Lung (tissue), 12 donors: ENCODE measurements around the gene BEST2. TPM values are rescaled to one million over a fixed set of nuclear protein-coding genes. Genes with fewer than 3 reads are reported as not detected.

Source experiments
- ATAC-seq: fragments of 200-7000 bp; cut with Tn5 transposase; one replicate; pipeline ENCODE4 v1.9.1; 2020; ENCODE audit warnings: moderate number of reproducible peaks; ENCODE audit not compliant: insufficient read depth, low FRiP score
- DNase-seq, 3 donors: peaks; one replicate each; pipeline ENCODE4 v3.0.0-alpha.2; 2013 to 2017
- H3K27ac ChIP-seq, 2 donors: one replicate each; pipeline ENCODE4 v1.5.1; 2013; ENCODE audit warnings: mild to moderate bottlenecking in 2 of 2, moderate library complexity in 2 of 2, control low read depth in 1 of 2, inconsistent platforms in 1 of 2, low read depth in 1 of 2, low read length in 1 of 2
- H3K27me3 ChIP-seq, 3 donors: one replicate each; pipeline ENCODE4 v1.5.1; 2013; ENCODE audit warnings: low read length in 2 of 3; ENCODE audit not compliant: control insufficient read depth in 3 of 3, insufficient read depth in 3 of 3
- H3K36me3 ChIP-seq, 4 donors: one replicate each; pipeline ENCODE4 v1.5.1; 2013; ENCODE audit warnings: low read length in 4 of 4, mild to moderate bottlenecking in 1 of 4, moderate library complexity in 1 of 4; ENCODE audit not compliant: control insufficient read depth in 4 of 4, insufficient read depth in 4 of 4
- H3K4me1 ChIP-seq, 5 donors: one replicate each; pipeline ENCODE4 v1.5.1; 2013; ENCODE audit warnings: low read length in 5 of 5, mild to moderate bottlenecking in 2 of 5, moderate library complexity in 1 of 5; ENCODE audit not compliant: control insufficient read depth in 5 of 5, insufficient read depth in 5 of 5
- H3K4me3 ChIP-seq: one replicate; pipeline ENCODE4 v1.5.1; 2013; ENCODE audit warnings: mild to moderate bottlenecking, control low read depth, moderate library complexity
- H3K9ac ChIP-seq, 2 donors: one replicate each; pipeline ENCODE4 v1.5.1; 2013; ENCODE audit warnings: low read length in 2 of 2, control low read depth in 1 of 2; ENCODE audit not compliant: insufficient read depth in 1 of 2
- H3K9me3 ChIP-seq, 4 donors: one replicate each; pipeline ENCODE4 v1.5.1; 2013; ENCODE audit warnings: low read length in 3 of 4, mild to moderate bottlenecking in 1 of 4, moderate library complexity in 1 of 4; ENCODE audit not compliant: control insufficient read depth in 4 of 4, insufficient read depth in 3 of 4
- WGBS, 2 donors: extraction: QIAGEN DNeasy Blood & Tissue Kit; methylation state at CpG; one replicate each; pipeline ENCODE4 v1.1.7; 2013; 5-methylcytosine and 5-hydroxymethylcytosine counted together
- polyA plus RNA-seq, 2 donors: library from polyadenylated mRNA; stranded (reverse); fragments of 200-250 nt; gene quantifications; one replicate each; pipeline ENCODE4 v1.2.1, GENCODE V29; 2013
- total RNA-seq, 2 donors: library from RNA; depleted of rRNA in 1 of 2; stranded (reverse); fragments of >200 nt in 1 of 2; gene quantifications; one replicate each; pipeline ENCODE4 v1.2.1, GENCODE V29; 2014 to 2021
- TF ChIP-seq, protein P1 (sequence below): IDR thresholded peaks from 2 replicates; pipeline ENCODE4 v1.5.1; 2012; ENCODE audit warnings: mild to moderate bottlenecking; ENCODE audit errors: control extremely low read depth, extremely low read depth
- donor health status: control.
- donor health status: control.
- donor health status: Bipolar disorder and iron deficiency.
- donor health status: healthy.
- donor health status: DM: yes; HTN: yes; CAD: no.

The BEST2 gene
- total and polyA plus RNA-seq, 4 donors: 0.02 TPM; not detected in 3

DNA sequence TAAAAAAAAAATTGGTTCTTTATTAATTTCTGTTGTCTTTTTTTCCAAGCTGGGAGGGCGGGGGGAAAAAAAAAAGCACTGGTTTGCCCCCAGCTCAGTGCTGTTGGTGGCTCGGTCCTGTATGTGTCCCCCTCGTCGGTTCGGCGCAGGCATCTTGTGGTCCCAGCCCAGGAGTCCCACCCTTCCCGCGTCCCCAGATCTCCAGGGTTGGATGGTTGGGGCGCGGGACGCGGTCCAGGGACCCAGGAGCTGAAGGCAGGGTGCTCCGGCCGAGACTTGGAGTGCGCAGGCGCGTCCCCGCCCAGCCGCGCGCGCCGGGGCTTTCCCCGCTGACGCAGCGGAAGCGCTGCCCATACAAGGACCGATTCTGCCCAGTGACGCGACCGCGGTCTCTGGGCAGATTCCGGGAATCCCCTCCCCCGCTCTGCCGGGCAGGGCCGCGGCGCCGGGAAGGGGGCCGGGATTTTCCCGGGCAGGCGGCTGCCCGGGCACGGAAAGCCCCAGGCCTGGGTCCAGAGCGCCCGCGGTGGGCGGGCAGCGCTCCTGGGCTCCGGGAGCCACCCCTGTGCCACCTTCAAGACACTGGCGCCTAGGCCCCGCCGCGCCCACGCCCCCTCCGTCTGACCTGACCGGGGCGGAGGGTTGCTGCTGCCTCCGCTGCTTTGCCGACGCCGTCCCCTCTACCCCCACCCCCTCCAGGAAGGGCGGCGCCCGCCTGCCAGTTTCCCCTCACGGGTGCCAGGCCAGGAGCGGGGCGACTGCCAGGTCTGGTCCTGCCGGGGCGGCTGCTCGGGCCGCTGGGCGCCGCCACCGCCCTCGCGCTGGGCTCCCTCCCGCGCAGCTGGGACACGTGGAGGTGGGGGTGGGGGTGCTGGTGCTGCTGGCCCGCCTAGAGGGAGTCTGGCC lies 42.0 kb downstream of the BEST2 start:
- DNase-seq (peak; percentile 95 to 96 (median 96)), ATAC-seq (peak; percentile 32)
- peak overlapping the region; percentile 69 for H3K4me3 ChIP-seq
- H3K27me3 ChIP-seq: no peaks in the 10 kb centered on the region
- H3K4me1 ChIP-seq: peaks cover 0 to 46% (median 14%) of the 10 kb centered on the region in 5 donors
- WGBS, 2 donors: 0 to 1% methylated on average over 51 to 81 of the region's 81 CpGs
- TF ChIP-seq, protein P1, sequence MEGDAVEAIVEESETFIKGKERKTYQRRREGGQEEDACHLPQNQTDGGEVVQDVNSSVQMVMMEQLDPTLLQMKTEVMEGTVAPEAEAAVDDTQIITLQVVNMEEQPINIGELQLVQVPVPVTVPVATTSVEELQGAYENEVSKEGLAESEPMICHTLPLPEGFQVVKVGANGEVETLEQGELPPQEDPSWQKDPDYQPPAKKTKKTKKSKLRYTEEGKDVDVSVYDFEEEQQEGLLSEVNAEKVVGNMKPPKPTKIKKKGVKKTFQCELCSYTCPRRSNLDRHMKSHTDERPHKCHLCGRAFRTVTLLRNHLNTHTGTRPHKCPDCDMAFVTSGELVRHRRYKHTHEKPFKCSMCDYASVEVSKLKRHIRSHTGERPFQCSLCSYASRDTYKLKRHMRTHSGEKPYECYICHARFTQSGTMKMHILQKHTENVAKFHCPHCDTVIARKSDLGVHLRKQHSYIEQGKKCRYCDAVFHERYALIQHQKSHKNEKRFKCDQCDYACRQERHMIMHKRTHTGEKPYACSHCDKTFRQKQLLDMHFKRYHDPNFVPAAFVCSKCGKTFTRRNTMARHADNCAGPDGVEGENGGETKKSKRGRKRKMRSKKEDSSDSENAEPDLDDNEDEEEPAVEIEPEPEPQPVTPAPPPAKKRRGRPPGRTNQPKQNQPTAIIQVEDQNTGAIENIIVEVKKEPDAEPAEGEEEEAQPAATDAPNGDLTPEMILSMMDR: no peak
- peaks cover 0 to 4% (median 0%) of the 10 kb centered on the region in 4 donors for H3K36me3 ChIP-seq
- H3K27ac ChIP-seq: peak overlapping the region; percentile 98 to 100
- H3K9me3 ChIP-seq: no peaks in the 10 kb centered on the region
- peak overlapping the region; percentile 63 to 71 for H3K9ac ChIP-seq

DNA sequence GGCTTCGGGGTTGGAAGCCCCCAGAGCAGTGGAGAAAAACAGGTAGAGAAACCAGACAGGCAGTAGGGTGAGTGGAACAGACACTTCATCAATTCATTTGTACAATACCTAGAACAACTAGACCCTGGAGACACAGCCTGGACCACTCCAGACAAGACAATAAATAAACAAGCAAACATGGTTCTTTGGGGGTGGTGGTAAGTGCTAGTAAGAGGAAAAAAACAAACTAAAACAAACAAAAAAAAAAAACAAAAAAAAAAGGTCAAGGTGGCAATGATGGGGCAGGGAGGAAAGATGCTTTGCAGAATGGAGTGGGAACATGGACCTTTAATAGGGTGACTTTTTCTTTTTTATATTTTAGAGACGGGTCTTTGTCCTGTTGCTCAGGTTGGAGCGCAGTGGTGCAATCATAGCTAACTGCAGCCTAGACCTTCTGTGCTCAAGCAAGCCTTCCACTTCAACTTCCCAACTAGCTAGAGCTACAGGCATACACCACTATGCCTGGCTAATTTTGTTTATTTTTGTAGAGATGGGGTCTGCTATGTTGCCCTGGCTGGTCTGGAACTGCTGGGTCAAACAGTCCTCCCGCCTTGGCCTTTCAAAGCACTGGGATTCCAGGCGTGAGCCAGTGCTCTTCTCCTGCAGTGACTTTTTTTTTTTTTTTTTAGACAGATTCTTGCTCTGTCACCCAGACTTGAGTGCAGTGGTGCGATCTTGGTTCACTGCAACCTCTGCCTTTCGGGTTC lies 42.8 kb downstream of the BEST2 start:
- Histone ChIP-seq H3K4me1 (peaks cover 0 to 37% (median 8%) of the 10 kb centered on the region in 5 donors), H3K27me3 (no peaks in the 10 kb centered on the region), H3K9ac (no peak overlapping the region), H3K4me3 (peak overlapping the region; percentile 25), H3K9me3 (no peaks in the 10 kb centered on the region), H3K36me3 (peaks cover 0 to 4% (median 3%) of the 10 kb centered on the region in 4 donors), H3K27ac (peak overlapping the region; percentile 98 to 100)
- no peak for ATAC-seq
- no peak for DNase-seq
- TF ChIP-seq, protein P1: no peak
- WGBS, 2 donors: 64 to 65% methylated on average over 7 of the region's 7 CpGs

DNA sequence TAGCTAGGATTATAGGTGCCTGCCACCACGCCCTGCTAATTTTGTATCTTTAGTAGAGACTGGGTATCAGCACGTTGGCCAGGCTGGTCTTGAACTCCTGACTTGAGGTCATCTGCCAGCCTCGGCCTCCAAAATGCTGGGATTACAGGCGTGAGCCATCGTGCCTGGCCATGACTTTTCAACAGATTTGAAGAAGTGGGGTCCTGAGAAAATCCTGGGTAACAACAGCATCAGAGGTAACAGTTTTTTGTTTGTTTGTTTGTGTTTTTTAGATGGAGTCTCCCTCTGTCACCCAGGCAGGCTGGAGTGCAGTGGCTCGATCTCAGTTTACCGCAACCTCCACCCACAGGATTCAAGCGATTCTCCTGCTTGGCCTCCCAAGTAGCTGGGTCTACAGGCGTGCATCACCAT lies 43.4 kb downstream of the BEST2 start:
- peaks cover 0 to 9% (median 6%) of the 10 kb centered on the region in 4 donors for H3K36me3 ChIP-seq
- H3K27ac ChIP-seq: peak overlapping the region in 1 of 2 donors; percentile 27
- peaks cover 0 to 36% (median 8%) of the 10 kb centered on the region in 5 donors for H3K4me1 ChIP-seq
- no peaks in the 10 kb centered on the region for H3K9me3 ChIP-seq
- no peaks in the 10 kb centered on the region for H3K27me3 ChIP-seq
- TF ChIP-seq, protein P1: no peak
- 93 to 95% methylated on average over 9 of the region's 9 CpGs for WGBS, 2 donors
- DNase-seq (no peak), ATAC-seq (no peak)
- H3K9ac ChIP-seq: no peak overlapping the region
- H3K4me3 ChIP-seq: no peak overlapping the region
